SU-DHL-6 (cell line): ENCODE measurements around the gene PIGS.

ENCODE experiments used
- EZH2phosphoT487 ChIP-seq: fragments of 200-600 bp; sonication (generic), shearing (Covaris generic); conservative IDR thresholded peaks from 2 replicates; pipeline ENCODE4 v1.6.1; 2018; ENCODE audit warnings: mild to moderate bottlenecking, antibody characterized with exemption, low read length, moderate library complexity, mixed read lengths
- TF ChIP-seq, protein P1 (sequence below): fragments of 200-600 bp; sonication (generic); IDR thresholded peaks from one replicate; pipeline ENCODE4 v1.5.1; 2017; ENCODE audit warnings: antibody characterized with exemption, mild to moderate bottlenecking, low read length, moderate library complexity; ENCODE audit not compliant: insufficient read depth, poor library complexity, severe bottlenecking

DNA sequence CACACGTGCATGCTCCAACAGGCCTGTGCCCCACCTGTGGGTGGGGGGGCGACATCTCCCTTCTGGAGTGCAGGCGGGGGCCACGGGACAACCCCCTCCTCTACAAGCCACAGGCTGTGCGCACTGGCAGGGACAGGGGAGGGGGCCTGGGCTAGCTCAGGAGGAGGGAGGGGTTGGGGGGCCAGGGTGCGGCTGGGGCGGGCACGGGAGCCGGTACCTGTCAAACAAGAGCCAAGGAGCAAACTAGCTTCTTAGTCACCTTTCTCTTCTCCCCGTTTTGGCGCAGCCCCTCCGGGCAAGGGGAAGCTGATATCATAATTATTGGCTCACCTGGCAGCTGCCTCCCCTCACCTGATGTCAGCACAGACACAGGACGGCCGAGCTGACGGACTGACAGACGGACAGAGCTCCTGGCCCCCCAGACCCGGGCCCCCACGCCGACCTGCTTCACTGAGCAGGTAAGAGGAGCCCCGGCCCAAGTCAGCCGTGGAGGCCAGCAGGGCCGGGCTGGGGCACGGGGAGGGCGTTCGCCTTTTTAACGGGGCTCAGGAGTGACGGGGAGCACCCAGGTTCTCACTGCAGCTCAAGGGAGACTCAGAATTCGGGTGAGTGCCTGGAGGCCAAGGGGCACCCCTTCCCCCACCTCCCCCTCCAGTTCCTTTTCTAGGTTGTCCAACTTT, 65.2 kb downstream of the PIGS start, which contains the start of gene FOXN1:
- TF ChIP-seq, protein P1, sequence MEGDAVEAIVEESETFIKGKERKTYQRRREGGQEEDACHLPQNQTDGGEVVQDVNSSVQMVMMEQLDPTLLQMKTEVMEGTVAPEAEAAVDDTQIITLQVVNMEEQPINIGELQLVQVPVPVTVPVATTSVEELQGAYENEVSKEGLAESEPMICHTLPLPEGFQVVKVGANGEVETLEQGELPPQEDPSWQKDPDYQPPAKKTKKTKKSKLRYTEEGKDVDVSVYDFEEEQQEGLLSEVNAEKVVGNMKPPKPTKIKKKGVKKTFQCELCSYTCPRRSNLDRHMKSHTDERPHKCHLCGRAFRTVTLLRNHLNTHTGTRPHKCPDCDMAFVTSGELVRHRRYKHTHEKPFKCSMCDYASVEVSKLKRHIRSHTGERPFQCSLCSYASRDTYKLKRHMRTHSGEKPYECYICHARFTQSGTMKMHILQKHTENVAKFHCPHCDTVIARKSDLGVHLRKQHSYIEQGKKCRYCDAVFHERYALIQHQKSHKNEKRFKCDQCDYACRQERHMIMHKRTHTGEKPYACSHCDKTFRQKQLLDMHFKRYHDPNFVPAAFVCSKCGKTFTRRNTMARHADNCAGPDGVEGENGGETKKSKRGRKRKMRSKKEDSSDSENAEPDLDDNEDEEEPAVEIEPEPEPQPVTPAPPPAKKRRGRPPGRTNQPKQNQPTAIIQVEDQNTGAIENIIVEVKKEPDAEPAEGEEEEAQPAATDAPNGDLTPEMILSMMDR = no peak
- TF ChIP-seq EZH2phosphoT487 = no peak
